AG09319 (cell line): ENCODE measurements around the gene FCHO2.

Source experiments
- DNase-seq: peaks from one replicate; pipeline ENCODE4 v3.0.0-alpha.2; 2010; ENCODE audit warnings: low read depth; ENCODE audit errors: extremely low read depth
- TF ChIP-seq, protein P1 (sequence below): IDR thresholded peaks from 2 replicates; pipeline ENCODE4 v1.5.1; 2011; ENCODE audit warnings: low read depth, mild to moderate bottlenecking, inconsistent platforms, low read length, moderate library complexity

Gene FCHO2

DNA sequence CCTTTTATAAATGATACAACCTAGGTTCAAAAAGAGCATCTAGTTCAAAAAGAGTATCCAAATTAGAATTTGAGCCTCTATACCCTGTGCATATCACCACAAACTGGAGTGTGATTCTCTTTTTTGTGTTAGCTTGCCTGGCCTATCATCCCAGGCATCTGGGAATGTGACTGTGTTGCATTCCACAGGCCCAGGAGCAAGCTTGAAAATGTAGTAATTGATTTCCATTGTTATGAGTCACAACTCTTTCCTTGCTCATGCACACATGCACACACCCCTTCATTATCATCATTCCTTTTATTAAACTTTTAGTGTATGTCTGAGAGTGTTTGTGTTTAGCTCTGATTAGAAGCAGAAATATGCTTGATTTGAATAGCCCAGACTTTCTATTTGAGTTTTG lies 75.2 kb downstream of the FCHO2 start:
- DNase-seq: no peak
- TF ChIP-seq, protein P1, sequence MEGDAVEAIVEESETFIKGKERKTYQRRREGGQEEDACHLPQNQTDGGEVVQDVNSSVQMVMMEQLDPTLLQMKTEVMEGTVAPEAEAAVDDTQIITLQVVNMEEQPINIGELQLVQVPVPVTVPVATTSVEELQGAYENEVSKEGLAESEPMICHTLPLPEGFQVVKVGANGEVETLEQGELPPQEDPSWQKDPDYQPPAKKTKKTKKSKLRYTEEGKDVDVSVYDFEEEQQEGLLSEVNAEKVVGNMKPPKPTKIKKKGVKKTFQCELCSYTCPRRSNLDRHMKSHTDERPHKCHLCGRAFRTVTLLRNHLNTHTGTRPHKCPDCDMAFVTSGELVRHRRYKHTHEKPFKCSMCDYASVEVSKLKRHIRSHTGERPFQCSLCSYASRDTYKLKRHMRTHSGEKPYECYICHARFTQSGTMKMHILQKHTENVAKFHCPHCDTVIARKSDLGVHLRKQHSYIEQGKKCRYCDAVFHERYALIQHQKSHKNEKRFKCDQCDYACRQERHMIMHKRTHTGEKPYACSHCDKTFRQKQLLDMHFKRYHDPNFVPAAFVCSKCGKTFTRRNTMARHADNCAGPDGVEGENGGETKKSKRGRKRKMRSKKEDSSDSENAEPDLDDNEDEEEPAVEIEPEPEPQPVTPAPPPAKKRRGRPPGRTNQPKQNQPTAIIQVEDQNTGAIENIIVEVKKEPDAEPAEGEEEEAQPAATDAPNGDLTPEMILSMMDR: no peak

DNA sequence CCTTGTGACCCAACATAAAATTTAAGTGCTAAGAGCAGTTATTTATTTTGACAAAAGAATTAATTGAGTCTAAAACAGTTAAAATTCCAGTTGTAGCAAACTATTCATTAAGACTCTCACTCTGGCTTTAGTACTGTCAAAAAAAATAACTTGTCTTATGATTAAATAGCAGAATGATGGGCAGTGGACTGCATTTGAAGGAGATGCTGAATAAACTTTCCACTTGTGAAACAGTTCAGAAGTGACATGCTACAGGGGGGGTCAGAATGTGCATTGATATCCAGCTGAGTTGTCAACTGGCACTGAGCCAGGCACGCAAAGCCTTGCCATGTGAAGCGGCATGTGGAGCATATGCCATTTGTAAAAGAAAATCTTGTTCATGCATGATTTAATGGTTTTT lies 76.0 kb downstream of the FCHO2 start:
- DNase-seq: peak; percentile 79
- TF ChIP-seq, protein P1: no peak

DNA sequence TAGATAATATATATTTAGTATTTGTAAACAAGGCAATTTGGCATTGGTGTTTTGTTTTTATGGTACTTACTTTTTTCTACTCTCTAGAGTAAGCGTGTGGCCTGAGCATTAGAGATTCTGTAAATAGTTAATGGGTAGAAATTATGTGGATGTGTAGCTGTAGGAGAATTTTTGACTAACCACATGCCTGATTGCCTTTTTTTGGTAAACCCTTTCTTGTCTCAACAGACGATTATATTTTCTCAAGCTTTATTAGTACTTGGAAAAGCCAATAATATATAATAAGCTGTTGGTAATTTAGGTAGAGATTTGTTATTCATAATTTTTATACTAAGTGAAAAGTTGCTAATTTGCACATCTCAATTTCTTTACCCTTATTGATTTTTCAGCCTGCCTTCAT lies 76.8 kb downstream of the FCHO2 start:
- TF ChIP-seq, protein P1: no peak

DNA sequence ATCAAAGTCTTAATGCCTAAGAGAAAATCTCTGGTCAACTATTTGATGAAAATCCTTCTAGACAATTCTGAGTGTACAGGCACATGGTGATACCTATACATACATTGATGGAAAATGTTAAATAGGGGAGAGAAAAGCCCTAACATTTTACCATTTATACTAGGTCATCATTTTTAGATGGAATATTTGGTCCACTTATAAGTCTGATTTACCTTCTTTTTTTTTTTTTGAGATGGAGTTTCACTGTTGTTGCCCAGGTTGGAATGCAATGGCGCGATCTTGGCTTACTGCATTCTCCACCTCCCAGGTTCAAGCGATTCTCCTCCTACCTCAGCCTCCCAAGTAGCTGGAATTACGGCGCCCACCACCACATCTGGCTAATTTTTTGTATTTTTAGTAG lies 81.7 kb downstream of the FCHO2 start:
- DNase-seq: no peak
- TF ChIP-seq, protein P1: no peak

More for the DNA sequence above, 76.8 kb downstream of the FCHO2 start:
- no peak for DNase-seq

DNA sequence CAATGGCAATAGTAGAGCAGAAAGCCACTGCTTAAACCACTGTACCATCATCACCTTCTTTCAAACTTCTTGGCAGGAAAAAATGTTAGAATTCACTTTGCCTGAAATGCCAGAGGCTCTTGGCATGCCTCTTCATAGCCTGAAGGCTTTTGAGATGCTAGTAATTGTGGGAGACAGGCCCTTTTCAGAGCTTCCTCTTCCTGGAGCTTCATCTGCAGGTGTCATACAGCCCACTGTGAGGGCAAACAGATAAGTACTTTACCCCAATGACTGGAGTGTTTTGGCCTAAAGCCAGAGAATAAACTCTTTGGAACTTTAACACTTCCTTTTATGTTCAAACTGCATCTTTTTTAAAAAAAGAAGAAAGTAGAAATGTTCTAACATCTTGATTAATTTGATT lies 83.2 kb downstream of the FCHO2 start:
- TF ChIP-seq, protein P1: no peak
- DNase-seq: no peak

DNA sequence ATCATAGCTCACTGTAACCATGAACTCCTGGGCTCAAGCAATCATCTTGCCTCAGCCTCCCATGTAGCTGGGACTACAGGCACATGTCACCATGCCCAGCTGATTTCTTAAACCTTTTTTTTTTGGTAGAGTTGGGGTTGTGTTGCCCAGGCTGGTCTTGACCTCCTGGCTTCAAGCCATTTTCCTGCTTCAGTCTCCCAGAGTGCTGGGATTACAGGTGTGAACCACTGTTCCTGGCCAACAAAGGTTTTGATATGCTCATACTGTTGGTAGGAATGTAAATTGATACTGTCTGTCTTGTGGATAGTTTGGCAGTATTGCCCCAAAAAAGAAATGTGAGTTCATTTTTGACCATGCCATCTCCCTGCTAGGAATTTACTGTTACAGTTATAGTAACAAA lies 87.2 kb downstream of the FCHO2 start:
- TF ChIP-seq, protein P1: no peak
- no peak for DNase-seq

DNA sequence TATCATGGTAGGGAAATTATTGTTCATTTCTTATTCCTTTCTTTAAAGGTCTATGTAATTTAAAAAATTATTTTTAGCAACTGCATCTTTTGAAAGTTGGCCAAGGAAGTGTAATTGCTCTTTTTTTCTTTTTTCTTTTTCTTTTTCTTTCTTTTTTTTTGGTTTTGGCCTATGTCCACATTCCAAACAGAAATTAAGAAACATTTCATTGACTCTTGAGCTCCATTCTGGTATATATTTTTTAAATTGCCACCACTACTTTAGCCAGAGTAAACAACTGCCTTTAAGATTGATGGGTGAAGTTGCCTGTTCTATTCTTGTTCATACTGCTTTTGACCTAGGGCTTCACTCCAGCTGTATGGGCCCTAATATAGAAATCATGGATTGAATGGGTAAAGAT lies 88.7 kb downstream of the FCHO2 start:
- no peak for DNase-seq
- TF ChIP-seq, protein P1: no peak
